ENCODE results near the gene XPA.
"Not testable (repeated sequence)": the region's sequence is repeated elsewhere in the genome, so short reads cannot be mapped to it uniquely, and the experiment has no call there.

GRCh38 chr9:97699281-97699680 is 2.1 kb upstream of the XPA start:
- TF ChIP-seq, protein P1, sequence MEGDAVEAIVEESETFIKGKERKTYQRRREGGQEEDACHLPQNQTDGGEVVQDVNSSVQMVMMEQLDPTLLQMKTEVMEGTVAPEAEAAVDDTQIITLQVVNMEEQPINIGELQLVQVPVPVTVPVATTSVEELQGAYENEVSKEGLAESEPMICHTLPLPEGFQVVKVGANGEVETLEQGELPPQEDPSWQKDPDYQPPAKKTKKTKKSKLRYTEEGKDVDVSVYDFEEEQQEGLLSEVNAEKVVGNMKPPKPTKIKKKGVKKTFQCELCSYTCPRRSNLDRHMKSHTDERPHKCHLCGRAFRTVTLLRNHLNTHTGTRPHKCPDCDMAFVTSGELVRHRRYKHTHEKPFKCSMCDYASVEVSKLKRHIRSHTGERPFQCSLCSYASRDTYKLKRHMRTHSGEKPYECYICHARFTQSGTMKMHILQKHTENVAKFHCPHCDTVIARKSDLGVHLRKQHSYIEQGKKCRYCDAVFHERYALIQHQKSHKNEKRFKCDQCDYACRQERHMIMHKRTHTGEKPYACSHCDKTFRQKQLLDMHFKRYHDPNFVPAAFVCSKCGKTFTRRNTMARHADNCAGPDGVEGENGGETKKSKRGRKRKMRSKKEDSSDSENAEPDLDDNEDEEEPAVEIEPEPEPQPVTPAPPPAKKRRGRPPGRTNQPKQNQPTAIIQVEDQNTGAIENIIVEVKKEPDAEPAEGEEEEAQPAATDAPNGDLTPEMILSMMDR (IDR thresholded peaks at IDR 0.05): not testable (repeated sequence)
- not testable (repeated sequence) for TF ChIP-seq POLR2A, POLR2AphosphoS5, EP300 (IDR thresholded peaks at IDR 0.05)
